ENCODE results near the gene SLC4A7.
"Not testable (repeated sequence)": the region's sequence is repeated elsewhere in the genome, so short reads cannot be mapped to it uniquely, and the experiment has no call there.

The SLC4A7 gene

GRCh38 chr3:27426926-27427325 lies 57.3 kb downstream of the SLC4A7 start:
- DNase-seq, result no peak

- no peak for DNase-seq
Observed at GRCh38 chr3:27425896-27426565, 58.2 kb downstream of the SLC4A7 start.

GRCh38 chr3:27424812-27425521 lies 59.2 kb downstream of the SLC4A7 start:
- not testable (repeated sequence) for DNase-seq

GRCh38 chr3:27423463-27423862 lies 60.7 kb downstream of the SLC4A7 start:
- DNase-seq, result no peak

DNA sequence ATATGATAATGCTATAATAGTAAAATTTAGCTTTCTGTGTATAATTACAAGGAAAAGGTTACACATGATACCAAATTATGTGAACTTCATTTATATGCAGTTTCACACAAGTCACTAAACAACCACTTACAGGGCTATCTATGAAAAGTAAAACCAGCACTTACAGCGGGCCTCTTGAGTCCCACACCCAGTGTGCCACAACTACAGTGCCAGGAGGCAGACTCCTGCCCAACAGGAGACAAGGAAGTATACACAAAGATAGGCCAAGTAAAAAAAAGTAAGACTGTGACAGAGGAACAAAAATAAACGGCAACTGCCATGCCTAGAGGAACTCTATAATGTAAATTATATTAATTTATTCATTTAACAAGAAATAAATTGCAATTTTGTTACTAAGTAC lies 61.6 kb downstream of the SLC4A7 start:
- DNase-seq, result no peak

GRCh38 chr3:27415202-27415601 lies 69.0 kb downstream of the SLC4A7 start:
- DNase-seq, result no peak

- DNase-seq, result no peak
Observed at GRCh38 chr3:27392950-27393679, 91.1 kb downstream of the SLC4A7 start.

DNA sequence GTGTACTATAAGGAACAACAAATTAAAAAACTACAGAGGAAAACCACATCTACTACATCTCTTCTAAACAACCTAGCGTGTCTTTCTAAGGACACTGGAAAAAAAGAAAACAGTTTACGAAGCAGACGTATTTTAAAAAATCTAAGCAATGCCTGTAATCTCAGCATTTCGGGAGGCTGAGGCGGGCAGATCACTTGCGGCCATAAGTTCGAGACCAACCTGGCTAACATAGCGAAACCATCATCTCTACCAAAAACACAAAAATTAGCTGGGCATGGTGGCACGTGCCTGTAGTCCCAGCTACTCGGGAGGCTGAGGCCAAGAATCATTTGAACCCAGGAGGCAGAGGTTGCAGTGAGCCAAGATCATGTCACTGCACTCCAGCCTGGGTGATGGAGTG lies 91.8 kb downstream of the SLC4A7 start:
- not testable (repeated sequence) for DNase-seq

- DNase-seq, result no peak
Observed at GRCh38 chr3:27391796-27392195, 92.4 kb downstream of the SLC4A7 start.

- DNase-seq, result no peak
Observed at GRCh38 chr3:27387625-27388024, 96.6 kb downstream of the SLC4A7 start.

- DNase-seq, result no peak
Observed at GRCh38 chr3:27385504-27385903, 98.7 kb downstream of the SLC4A7 start.

DNA sequence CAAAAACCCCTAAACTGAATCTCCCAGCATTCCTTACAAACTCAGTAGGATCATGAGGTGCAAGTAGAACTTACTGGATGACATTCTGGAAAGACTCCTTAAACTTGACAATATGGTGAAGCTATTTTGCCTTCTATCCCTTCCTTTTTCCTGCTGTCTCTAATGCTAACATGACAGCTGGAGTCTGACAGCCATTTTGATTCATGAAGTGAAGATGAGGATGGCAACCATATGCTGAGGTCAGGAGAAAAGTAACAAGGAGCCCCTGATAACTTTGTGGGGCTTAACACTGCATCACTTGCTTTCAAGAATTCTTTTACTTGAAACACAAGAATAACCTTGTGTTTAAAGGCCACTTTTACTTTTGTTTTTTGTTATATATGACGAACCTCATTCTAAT lies 100.0 kb downstream of the SLC4A7 start:
- DNase-seq, result no peak

DNA sequence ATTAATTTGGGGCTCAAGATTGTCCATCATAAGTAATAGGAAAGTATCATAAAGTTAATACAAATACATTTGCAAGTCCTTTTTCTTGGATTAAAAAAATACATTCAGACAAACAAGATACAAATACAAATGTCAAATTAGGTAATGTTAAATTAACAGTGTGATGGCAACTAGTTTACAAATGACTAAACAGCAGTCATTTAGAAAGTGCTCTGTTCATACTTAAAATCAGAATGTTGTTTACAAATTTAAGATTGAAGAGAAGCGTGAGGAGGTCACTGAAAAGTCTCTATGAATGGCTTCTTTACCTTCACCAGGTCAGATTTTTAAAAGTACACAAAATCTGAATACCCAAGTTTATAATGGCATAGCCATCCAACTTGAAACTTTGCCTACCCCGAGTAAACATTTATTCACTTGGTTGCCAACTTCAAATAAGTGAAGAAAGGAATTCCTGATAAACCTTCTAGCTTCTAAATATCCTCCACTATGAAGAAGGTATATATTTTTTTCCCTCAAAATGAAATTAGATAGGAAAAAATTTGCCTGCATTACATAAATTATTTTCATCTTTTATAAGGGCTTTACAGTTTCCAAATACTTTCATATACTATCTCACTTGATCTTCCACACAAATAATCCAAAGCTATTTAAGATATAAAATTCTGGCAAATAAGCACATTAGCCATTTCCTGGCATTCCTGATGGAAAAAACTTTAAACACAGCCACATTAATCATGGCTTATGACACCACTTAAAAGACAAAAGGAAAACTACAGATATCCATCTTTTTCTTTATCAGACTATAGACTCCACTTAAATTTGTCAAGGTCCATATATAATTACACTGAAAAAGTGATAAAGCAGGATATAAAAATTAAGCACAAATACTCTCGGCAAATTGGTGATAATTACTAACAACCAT lies 103.5 kb downstream of the SLC4A7 start:
- no peak for DNase-seq

- no peak for DNase-seq
Observed at GRCh38 chr3:27378331-27378730, 105.9 kb downstream of the SLC4A7 start.

- DNase-seq, result no peak
Observed at GRCh38 chr3:27376109-27376772, 107.9 kb downstream of the SLC4A7 start.

DNA sequence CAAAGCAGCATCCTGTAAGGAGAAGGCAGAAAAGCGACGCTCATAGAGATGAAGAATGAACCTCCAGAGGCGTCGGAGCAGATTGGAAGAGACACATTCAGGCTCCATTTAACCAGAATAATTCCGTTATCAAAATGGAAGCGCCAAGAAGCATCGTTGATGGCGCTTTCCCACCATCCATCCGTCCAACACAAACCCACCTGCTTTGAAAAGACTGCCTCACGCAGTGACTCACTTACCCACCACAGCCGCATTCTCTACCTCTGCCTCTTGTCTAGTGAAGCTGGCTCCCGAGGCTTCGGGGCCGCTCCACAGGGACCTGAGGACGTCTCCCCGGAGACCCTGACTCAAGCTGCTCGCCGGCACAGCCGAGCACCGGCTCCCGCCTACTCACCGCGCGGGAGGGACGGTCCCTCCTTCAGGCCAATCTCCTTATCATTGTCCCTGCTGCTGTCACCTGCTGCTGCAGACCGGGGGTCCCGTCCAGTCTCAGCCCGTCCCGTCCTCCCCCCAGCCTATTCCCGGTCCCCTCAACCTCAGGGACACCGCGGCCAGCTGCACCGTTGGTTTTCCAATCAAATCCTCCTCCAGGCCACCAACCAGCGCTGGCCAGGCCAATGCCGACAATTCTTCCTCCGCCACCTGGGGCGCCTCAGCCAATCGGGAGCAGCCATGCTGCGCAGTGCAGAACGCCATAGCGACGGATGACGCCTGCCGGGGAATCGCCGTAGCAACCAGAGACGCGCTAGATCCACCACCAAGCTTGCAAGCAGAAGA lies 115.2 kb downstream of the SLC4A7 start, which contains the start of gene NEK10:
NEK10 (minus strand) TSS at position 553 of the 777 bp plus-strand sequence. CDS start 16,501 bp downstream, outside the sequence.
- peak; percentile 94 for DNase-seq

DNA sequence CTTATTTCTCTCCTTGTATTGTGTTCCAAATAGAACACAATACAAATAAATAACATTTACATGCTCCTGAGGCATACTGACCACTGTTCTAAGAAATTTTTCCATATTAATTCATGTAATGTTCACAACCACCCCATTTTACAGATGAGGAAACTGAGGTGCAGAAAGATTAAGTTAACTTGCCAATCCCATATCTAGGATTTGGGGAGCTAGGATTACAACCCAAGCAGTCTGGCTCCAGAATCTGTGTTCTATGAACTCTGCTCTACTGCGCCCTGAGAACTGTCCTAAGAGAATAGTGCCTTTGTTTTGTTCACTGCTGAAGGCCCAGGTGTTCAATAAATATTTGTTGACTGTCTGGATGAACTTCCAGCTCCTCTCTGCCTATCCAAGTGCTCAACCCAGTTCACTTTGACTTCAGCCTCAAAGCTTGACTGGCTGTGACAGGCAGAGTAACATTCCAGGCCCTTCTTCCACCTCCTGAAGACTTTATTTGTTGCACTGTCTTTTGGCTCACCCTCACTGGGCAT lies 118.1 kb downstream of the SLC4A7 start:
- no peak for DNase-seq

GRCh38 chr3:27360113-27361078 lies 123.8 kb downstream of the SLC4A7 start:
- no peak for DNase-seq

- DNase-seq, result no peak
Observed at GRCh38 chr3:27358372-27358771, 125.8 kb downstream of the SLC4A7 start.
